Activated CD4-positive, CD25-positive, alpha-beta regulatory T cell (primary cell): ENCODE results near the gene CHD9.
"Not testable (repeated sequence)": the region's sequence is repeated elsewhere in the genome, so short reads cannot be mapped to it uniquely, and the experiment has no call there.

Source experiments
- DNase-seq, 4 experiments: peaks; one replicate each; lab custom pipeline; 2025; lab: John Stamatoyannopoulos, UW

The CHD9 gene

DNA sequence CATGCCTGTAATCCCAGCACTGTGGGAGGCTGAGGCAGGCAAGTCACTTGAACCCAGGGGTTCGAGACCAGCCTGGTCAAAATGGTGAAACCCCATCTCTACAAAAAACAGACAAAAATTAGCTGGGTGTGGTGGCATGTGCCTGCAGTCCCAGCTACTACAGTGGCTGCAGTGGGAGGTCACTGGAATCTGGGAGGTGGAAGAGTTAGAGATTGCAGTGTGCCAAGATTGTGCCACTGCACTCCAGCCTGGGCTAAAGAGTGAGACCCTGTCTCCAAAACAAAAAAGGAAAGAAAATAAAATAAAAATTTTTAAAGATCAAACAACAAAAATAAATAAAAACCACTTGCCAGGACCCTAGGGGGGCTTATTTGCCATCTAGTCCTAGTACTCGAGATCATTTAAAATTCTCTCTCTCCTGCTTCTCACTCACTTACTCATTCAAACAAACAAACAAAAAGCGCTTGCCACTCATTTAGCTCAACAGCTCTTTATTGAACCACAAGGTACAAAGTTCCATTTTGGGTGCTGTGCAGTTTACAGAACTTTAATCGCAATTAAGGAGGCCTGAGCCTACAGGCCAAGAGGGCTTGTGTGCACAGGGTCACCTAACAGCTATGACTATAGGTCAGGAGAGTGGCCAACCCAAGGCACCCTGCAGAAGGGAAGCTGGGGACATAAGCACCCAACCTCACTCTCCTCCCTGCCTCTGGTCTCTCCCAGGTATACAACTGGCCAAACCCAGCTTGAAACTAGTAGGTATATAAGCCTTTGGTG, 6.5 kb upstream of the CHD9 start:
- DNase-seq, result no peak

DNA sequence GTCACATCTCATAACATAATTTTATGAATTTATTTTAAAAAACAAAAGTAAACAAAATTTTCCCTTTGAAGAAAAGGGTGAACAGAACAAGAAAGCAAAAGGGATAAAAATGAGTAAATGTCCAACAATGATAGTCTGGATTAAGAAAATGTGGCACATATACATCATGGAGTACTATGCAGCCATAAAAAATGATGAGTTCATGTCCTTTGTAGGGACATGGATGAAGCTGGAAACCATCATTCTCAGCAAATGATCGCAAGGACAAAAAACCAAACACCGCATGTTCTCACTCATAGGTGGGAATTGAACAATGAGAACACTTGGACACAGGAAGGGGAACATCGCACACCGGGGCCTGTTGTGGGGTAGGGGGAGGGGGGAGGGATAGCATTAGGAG, 3.5 kb upstream of the CHD9 start:
- not testable (repeated sequence) for DNase-seq

DNA sequence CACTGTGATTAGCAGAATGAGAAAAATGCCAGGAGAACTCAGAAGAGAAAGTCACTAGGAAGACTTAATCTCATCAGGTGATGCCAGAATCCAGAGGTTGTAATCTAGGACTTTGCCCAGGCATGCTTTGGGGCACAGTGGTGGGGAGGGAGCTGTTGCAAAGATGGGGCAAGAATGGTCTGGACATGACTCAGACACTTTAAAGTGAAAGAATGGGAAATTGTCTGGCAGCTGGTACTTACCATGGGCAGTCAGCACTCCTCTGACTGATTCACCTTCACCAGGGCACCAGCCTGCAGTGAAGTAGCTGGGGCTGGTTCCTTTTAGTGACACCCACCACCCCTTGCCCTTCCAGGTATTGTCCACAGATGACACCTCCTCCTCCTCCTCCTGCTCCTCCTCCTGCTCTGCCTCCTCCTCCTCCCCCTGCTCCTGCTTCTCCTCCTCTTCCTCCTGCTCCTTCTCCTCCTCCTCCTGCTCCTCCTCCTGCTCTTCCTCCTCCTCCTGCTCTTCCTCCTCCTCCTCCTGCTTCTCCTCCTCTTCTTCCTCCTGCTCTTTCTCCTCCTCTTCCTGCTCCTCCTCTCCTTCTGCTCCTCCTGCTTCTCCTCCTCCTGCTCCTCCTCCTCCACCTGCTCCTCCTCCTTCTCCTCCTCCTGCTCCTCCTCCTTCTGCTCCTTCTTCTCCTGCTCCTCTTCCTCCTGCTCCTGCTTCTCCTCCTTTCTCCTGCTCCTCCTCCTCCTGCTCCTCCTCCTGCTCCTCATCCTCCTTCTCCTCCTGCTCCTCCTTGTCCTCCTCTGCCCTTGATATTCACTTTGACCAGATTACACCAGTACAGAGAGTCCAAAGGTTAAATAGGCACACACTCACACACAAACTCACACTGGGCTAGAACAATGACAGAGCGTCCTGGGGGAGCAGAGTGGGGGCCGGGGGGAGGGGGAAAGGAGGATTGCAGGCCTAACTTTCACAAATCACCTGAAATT, 2.0 kb upstream of the CHD9 start, which contains the start of gene CHD9NB:
CHD9NB (minus strand) TSS at position 379 of the 983 bp plus-strand sequence. CDS start 8,739 bp downstream, outside the sequence.
- no peak for DNase-seq

DNA sequence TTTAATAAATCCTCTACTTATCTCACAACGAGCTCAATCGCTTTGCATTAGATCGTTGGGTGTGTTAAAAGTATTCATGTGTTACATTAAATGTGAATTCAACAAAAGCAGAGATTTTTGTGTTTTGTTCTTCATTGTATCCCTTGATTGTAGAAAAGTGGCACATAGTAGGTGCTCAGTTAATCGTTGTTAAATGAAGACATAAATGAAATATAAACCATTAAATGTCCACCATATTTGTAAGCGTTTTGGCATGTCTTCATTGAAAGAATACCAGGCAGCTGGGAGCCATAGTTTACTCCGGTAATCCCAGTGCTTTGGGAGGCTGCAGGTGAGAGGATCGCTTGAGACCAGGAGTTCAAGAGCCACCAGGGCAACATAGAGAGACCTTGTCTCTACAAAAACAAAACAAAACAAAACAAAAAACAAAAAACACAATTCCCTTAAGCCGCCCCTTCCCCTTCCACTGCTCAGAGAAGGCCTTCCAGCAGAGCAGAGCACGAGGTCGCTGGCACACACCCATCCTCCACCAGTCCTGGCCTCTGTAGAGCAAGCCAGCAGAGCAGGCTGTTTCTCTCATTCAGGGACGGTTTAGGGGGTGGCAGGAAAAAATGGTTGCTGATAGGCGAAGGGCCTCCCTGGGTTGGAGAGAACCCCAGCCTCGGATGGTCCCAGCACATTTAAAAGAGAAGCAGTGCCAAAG, 673 bp upstream of the CHD9 start:
- no peak for DNase-seq

DNA sequence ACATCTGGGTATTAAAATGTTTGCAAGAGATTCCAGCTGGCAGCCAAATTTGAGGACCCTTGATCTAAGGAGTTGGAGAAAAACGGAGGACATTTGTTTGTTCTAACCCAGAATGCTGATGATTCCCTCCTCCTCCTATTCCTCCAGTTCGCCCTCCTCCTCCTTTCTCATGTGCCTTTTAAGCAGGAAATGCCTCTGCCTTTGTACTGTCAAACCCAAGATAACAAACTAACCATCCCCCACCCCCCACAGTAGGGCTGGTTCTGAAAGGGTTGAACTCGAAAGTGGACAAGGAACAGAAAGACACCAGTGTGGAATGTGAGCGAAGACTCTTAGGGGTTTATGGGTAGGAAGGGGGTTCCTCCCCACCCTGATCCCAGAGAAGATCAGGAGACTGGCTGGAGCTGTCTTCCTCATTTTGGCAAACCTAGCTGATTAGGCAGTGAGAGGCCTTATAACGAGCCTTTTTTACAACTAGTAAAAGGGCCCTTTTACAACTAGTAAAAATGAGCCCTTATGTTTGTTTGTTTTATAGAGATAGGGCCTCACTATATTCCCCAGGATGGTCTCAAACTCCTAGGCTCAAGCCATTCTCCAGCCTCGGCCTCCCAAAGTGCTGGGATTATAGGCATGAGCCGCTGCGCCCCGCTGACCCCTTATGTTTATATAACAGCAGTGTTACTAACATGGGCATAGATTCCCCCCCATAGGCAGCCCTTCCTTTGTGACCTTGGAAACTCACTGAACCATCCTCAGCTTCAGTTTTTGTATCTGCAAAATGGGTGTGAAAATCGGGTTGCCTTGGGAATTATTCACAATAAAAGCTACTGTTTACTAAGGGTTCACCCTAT, 975 bp downstream of the CHD9 start:
- DNase-seq, result no peak

DNA sequence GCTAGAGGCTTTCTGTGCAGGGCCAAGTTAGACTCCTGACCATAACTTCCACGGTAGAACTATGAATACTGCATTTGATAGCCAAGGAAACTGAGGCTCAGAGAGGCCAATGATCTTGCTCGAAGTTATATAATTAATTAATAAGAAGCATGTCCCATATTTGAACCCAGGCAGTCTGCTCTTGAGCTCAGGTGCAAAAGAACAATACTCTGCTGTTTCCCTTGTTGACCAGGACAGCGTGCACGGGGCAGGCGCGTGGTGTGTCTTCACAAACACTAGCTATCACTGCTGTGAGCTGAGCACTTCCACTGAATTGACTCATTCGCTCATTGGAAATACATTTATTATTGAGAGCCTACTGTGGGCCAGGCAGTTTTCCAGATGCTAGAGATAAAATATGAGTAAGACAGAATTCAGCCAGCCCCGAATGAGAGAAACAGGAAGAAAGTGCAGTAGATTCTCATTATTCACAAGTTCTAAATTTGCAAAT, 1.6 kb downstream of the CHD9 start:
- DNase-seq, result no peak

DNA sequence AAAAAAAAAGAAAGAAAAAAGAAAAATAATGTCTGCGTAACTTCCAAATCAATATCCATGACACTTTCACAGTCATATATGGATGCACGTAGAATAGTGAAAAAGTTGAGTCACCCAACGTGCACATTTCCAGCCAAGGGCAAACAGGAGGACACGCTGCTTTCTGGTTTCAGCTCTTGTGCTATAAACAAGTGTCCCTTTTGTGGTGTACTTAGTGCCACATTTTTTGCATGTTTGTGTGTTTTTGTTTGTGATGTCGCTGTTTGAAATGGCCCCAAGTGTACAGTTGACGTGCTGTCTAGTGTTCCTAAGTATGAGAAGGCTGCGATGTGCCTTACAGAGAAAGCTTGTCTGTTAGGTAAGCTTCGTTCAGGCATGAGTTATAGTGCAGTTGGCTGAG, 2.9 kb downstream of the CHD9 start:
- no peak for DNase-seq

DNA sequence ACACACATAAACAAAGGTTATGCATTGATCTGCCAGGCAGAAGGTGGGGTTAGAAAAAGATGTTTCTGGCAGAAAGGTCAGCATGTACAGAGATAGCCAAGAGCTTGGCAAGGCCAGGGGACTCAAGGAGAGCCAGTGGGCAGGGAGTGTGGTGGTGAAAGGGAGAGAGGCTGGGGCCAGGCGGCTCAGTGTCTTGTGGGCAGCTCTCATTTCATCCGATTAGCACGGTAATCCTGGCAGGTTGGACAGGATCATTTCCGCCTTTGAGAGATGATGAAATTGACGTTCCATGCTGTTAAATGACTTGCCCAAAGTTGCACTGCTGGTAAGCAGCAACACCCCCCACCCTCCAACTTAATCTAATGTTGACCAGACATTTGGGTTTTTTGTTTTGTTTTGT, 3.6 kb downstream of the CHD9 start:
- no peak for DNase-seq

DNA sequence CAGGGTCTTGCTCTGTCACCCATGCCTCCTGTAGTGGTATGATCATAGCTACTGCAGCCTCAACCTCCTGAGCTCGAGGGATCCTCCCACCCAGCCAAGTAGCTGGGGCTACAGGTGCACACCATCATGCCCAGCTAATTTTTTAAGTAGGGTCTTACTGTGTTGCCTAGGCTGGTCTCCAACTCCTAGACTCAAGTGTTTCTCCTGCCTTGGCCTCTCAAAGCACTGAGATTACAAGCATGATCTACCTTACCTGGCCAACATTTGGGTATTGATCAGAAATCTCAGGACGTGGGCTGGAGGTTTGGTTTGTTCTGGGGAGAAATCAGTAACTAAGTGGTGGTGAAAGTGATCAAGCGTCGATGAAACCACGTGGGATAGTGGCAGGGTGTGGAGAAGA, 4.1 kb downstream of the CHD9 start:
- DNase-seq, result no peak

DNA sequence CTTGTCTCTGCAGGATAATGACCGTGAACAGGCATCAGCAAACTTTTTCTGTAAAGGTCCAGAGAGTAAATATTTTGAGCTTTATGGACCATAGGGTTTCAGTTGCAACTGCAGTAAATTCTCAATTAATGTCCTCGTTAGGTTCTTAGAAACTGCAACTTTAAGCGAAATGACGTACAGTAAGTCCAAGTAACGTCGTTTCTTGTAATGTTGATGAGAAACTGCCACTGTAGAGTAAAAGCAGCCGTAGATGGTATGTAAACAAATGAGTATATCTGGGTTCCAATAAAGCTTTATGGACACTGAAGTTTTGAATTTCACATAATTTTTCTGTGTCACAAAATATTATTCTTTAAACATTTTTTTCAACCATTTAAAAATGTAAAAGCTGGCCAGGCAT, 4.9 kb downstream of the CHD9 start:
- DNase-seq, result no peak

DNA sequence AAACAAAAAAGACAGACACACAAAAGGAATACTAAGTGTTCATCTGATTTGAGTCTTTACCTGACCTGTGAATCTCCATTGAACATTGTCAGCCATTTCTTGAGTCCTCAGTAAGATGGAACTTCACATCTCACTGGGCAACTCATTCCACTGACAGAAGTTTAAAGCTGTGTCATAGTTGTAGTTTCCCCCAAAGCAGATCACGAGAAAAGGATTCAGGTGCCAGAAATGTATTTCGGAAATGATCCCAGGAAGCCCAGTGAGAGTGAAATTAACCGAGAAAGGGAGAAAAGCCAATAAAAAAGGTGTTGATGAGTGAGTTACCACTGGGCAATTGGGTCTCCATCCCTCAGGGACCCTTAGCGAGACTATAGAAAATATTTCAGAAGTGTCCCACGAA, 6.5 kb downstream of the CHD9 start:
- DNase-seq, result no peak

DNA sequence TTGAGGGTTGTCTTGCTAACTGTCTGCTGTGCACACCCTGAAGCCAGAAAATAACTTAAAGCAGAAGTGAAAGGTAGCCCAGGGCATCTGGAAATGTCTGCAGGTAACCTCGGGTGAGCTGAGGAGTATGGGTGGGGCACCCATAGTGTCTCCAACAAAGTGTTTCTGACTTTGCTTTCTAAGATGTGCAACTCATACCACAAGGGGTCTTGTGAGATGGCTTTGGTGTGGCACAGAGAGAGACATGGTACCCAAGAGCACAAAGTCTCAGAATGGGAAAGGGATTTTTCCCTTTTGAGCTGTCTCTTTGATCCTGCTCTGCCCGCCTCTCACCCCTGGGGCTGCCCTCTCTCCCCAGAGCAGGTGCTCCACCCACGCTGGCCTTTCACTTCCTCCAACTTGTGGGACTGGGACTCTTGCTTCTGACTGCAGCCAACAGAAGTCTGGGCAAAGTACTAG, 6.9 kb downstream of the CHD9 start:
- no peak for DNase-seq

DNA sequence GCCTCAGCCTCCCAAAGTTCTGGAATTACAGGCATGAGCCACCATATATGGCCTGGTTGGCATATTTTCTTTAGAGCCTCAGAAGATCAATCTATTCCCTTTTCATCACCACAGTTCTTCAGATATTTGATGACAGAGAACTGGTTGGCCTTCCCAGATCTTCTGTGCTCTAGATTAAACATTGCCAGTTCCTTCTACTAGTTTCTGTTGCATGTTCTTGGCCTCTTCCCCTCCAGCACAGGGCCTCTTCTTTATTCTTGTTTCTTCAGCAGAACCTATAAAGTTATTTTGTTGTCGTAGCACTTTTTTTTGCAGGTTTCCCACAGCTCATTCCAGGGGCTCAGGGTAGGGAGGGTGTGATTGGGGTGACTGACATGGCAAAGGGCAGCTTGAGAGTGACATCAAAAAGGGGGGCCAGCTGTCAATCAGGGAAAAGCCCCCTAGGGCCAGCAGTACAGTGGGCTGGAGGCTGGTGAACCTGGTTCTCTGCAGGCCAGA, 9.3 kb downstream of the CHD9 start:
- DNase-seq, result no peak

DNA sequence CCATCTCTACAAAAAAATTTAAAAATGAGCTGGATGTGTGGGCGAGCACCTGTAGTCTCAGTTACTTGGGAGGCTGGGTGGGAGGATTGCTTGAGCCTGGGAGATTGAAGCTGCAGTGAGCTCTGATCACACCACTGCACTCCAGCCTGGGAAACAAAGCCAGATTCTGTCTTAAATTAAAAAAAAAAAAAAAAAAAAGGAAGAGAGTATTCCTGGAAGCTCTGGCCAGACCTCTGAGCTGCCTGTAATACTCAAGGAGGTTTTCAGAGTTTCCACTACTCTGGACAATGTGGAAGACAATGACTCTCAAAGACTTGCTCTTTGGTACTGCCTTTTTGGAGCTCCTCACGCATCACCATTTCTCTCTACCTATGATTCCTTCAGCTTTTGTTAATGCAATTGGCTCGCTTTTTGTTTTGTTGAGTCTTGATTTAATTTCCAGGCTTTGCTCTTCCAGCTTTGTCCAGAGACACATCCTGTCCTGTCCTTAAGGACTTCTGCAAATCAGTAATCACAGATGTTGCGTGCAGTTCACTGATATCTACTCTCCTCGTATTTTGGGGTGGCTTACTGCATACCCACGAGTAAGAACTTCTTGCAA, 10.8 kb downstream of the CHD9 start:
- DNase-seq, result no peak

DNA sequence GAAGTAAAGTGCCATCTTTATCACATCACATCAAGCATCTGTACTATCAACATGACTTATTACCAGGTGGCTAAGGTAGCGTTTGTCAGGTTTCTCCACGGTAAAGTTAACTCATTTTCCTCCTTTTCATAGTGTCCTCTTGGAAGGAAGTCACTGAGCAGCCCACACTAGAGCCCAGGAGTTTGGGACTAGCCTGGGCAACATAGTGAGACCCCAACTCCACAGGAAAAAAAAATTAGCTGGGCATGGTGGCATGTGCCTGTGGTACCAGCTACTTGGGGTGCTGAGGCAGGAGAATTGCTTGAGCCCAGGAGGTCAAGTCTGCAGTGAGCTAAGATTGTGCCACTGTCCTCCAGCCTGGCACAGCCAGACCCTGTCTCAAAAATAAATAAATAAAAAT, 12.9 kb downstream of the CHD9 start:
- DNase-seq, result no peak

DNA sequence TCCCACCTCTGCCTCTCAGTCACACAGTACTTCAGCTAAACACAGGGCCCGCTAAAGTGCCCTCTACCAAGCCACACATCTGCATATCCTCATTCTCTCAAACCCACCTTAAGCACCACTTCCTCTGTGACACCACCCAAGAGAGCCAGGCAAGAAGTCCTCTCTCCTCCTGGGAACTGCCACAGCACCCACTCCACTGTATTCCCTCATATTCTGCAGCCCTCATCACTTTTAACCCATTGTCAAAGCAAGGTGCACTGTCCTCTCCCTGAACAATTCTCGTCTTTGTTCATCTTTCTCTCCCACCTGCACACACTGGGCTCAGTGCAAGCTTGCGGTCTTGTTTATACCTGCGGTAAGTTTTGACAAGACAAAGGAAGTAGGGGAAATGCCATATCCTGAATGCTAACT, 13.6 kb downstream of the CHD9 start:
- no peak for DNase-seq

DNA sequence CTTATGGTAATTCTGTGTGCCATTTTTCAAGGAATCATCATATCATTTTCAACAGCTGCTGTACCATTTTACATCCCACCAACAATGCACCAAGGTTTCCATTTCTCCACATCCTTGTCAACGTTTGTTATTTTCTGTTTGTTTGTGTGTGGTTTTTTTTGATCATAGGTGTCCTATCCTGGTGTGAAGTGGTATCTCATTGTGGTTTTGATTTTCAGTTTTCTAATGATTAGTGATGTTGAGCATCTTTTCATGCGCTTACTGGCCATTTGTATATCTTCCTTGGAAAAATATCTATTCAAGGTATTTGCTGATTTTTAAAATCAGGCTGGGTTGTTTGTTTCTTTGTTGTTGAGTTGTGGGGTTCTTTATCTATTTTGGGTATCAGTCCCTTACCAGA, 15.0 kb downstream of the CHD9 start:
- DNase-seq, result no peak

DNA sequence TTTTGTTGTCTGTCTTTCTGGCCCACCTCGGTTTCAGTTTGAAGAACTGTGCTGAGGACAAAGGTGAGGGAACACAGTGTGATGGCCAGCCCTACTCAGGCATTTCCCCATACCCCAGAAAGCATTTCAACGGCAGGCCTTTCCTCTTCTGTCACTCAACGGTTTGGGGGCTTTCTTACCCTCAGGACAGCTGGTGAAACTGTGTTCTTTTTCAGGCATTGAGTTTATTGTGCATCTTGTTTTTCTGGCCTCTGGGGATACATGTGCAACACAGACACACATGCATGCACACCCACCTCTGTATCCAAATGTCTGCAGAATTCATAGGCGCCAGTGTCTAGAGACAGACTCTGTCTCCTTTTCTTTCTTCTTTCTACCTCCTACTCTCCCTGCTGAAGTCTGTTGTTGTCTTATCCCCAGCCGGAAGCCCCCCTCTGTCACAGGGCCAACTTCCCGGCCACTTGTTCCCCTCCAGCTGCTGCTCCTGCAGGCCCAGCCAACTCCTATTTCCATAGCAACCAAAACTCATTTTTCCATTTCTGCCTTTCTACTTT, 17.0 kb downstream of the CHD9 start:
- DNase-seq, result no peak

DNA sequence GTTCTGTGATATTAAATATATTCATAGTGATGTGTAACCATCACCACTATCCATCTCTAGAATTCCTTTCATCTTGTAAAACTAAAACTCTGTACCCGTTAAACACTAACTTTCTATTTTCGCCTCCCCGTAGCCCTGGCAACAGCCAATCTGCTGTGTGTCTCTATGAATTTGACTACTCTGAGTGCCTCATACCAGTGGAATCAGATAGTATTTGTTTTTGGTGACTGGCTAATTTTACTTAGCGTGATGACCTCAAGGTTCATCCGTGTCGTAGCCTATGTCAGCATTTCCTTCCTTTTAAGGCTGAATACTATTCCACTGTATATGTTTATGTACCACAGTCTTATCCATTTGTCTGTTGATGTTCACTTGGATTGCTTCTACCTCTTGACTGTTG, 18.2 kb downstream of the CHD9 start:
- DNase-seq, result no peak

DNA sequence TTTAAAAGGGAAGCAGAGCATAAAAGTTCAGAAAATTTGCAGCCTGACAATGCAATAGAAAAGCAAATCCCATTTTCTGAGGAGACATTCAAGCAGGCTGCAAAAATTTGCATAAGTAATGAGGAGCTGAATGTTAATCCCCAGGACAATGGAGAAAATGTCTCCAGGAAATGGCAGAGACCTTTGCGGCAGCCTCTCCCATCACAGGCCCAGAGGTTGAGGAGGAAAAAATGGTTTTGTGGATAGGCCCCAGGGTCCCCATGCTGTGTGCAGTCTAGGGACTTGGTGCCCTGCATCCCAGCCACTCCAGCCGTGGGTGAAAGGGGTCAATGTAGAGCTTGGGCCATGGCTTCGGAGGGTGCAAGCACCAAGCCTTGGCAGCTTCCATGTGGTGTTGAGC, 19.5 kb downstream of the CHD9 start:
- not testable (repeated sequence) for DNase-seq
